ENCODE results near the gene SYF2.
A peak's percentile ranks its signal among the peaks of the same experiment; 100 is the strongest.
"Not testable (repeated sequence)": the region's sequence is repeated elsewhere in the genome, so short reads cannot be mapped to it uniquely, and the experiment has no call there.

The SYF2 gene

DNA sequence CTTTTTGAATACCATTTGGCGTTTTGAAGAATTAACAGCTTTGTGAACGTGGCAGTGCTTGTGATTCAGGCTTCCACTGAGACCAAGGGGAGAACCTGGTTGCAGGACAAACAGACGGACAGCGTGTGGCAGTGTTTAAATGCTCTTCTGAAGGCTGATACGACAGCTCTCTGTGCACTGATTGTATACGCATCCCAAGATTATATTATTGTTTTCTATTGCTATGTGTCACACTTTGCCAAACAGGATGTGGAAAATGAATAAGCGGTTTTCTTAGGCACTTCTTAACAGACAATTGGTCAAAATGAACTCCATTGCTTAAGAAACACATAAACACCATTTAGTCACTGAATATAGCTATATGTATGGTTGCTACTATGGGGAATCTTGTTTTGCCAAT, 27.5 kb upstream of the SYF2 start:
- H3K27me3 ChIP-seq (replicated peaks; ENCODE audit: control insufficient read depth, insufficient read depth, low read length); H3K9ac ChIP-seq (ENCODE audit: low read length); H3K36me3 ChIP-seq (ENCODE audit: control insufficient read depth, insufficient read depth, low read length, severe bottlenecking); H3K9me3 ChIP-seq (ENCODE audit: control insufficient read depth, low read length); H3K4me3 ChIP-seq (ENCODE audit: low read length); DNase-seq (ENCODE audit: low read depth): not testable (repeated sequence)
- peaks cover 11% of the 10 kb centered on the region for H3K4me1 ChIP-seq (ENCODE audit: control insufficient read depth, insufficient read depth, low read length)

DNA sequence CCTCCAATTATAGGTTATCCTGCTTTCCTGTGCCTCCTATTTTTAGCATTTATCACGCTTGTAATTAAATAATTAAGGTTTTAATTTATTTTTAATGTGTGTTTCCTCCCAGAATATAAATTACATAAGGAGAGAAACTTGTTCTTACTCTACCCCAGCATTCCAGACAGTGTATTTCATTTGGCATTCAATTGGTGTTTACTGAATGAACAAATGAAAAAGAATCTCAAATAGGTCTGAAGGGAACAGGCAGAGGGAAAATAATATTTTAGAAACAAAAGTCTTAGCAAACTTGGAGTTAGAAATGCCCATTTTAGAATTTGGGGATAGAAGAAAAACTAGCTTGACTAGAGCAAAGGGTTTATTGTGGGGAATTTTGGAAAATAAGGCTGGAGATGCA, 24.9 kb upstream of the SYF2 start:
- Histone ChIP-seq H3K9ac (ENCODE audit: low read length) (no peak overlapping the region), H3K27me3 (replicated peaks; ENCODE audit: control insufficient read depth, insufficient read depth, low read length) (no peaks in the 10 kb centered on the region), H3K4me1 (ENCODE audit: control insufficient read depth, insufficient read depth, low read length) (peaks cover 11% of the 10 kb centered on the region), H3K36me3 (ENCODE audit: control insufficient read depth, insufficient read depth, low read length, severe bottlenecking) (no peaks in the 10 kb centered on the region), H3K9me3 (ENCODE audit: control insufficient read depth, low read length) (no peaks in the 10 kb centered on the region), H3K4me3 (ENCODE audit: low read length) (no peak overlapping the region)
- peak; percentile 45 for DNase-seq (ENCODE audit: low read depth)

DNA sequence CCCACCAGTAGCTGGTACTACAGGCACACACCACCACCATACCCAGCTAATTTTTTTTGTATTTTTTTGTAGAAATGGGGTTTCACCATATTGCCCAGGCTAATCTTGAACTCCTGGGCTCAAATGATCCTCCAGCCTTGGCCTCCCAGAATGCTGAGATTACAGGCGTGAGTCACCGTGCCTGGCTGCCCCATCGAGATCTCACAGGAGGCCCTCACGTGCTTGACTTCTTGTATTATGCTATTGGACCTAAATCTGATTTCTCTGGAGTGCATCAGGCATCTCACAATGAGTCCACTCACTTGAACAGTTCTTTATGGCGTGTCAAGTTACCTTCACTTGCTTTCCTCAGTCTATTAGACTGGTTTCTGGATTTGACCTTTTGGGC, 24.3 kb upstream of the SYF2 start:
- no peak for DNase-seq (ENCODE audit: low read depth)
- Histone ChIP-seq H3K4me3 (ENCODE audit: low read length) (no peak overlapping the region), H3K9ac (ENCODE audit: low read length) (no peak overlapping the region)

DNA sequence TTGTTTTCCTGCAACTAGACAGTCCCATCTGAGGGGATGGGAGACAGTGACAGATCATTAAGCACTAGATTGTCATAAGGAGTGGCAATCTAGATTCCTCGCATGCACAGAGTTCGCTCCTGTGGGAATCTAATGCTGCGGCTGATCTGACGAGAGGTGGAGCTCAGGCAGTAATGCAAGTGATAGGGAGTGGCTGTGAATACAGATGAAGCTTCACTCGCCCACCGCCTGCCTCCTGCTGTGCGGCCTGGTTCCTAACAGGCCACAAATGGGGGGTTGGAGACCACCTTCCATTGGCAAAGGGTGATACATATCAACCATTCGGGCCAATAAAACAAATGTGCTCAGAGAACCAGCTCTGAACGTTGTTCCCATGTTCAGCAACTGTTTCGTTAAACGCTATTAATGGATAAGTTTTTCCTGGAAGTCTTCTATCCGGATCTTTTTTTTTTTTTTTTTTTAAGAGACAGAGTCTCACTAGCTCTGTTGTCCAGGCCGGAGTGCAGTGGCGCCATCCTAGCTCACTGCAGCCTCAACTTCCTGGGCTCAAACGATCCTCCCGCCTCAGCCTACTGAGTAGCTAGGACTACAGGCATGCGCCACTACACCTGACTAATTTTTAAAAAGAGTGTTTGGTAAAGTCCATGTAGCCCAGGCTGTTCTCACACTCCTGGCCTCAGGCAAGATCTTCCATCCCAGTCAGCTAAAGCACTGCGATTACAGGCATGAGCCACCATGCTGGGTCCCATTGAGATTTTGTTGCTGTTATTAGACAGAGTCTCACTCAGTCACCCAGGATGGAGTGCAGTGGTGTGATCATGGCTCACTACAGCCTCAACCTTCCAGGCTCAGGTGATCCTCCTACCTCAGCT, 23.6 kb upstream of the SYF2 start:
- no peak overlapping the region for H3K4me3 ChIP-seq (ENCODE audit: low read length)

More for the DNA sequence above, 24.3 kb upstream of the SYF2 start:
- Histone ChIP-seq H3K36me3 (ENCODE audit: control insufficient read depth, insufficient read depth, low read length, severe bottlenecking) (peaks cover 4% of the 10 kb centered on the region), H3K4me1 (ENCODE audit: control insufficient read depth, insufficient read depth, low read length) (peaks cover 11% of the 10 kb centered on the region), H3K27me3 (replicated peaks; ENCODE audit: control insufficient read depth, insufficient read depth, low read length) (no peaks in the 10 kb centered on the region), H3K9me3 (ENCODE audit: control insufficient read depth, low read length) (no peaks in the 10 kb centered on the region)

DNA sequence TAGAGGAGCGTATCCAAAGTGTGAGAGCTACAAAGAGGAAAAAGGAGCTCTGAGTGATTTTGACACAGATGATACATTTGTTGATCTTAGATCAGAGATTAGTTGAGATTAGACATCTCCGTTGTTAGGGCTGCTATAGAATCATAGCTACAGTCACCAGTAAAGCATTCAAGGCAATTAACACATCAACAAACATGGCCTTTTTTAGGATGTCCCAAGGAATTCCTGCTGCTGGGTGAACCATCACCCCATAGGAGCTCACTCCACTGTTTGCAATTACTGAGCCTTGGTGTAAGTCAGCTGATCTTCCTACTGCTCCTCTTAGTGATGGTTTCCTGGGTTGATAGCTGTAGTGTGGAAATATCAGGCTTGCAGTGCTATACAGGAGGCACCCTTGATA, 21.6 kb upstream of the SYF2 start:
- Histone ChIP-seq H3K36me3 (ENCODE audit: control insufficient read depth, insufficient read depth, low read length, severe bottlenecking) (peaks cover 4% of the 10 kb centered on the region), H3K9me3 (ENCODE audit: control insufficient read depth, low read length) (no peaks in the 10 kb centered on the region), H3K27me3 (replicated peaks; ENCODE audit: control insufficient read depth, insufficient read depth, low read length) (no peaks in the 10 kb centered on the region), H3K9ac (ENCODE audit: low read length) (no peak overlapping the region), H3K4me1 (ENCODE audit: control insufficient read depth, insufficient read depth, low read length) (peaks cover 6% of the 10 kb centered on the region), H3K4me3 (ENCODE audit: low read length) (no peak overlapping the region)
- DNase-seq (ENCODE audit: low read depth) = peak; percentile 29

More for the DNA sequence above, 23.6 kb upstream of the SYF2 start:
- Histone ChIP-seq H3K9me3 (ENCODE audit: control insufficient read depth, low read length) (no peaks in the 10 kb centered on the region), H3K9ac (ENCODE audit: low read length) (no peak overlapping the region), H3K36me3 (ENCODE audit: control insufficient read depth, insufficient read depth, low read length, severe bottlenecking) (peaks cover 4% of the 10 kb centered on the region), H3K4me1 (ENCODE audit: control insufficient read depth, insufficient read depth, low read length) (peaks cover 11% of the 10 kb centered on the region), H3K27me3 (replicated peaks; ENCODE audit: control insufficient read depth, insufficient read depth, low read length) (no peaks in the 10 kb centered on the region)
- DNase-seq (ENCODE audit: low read depth) = no peak

DNA sequence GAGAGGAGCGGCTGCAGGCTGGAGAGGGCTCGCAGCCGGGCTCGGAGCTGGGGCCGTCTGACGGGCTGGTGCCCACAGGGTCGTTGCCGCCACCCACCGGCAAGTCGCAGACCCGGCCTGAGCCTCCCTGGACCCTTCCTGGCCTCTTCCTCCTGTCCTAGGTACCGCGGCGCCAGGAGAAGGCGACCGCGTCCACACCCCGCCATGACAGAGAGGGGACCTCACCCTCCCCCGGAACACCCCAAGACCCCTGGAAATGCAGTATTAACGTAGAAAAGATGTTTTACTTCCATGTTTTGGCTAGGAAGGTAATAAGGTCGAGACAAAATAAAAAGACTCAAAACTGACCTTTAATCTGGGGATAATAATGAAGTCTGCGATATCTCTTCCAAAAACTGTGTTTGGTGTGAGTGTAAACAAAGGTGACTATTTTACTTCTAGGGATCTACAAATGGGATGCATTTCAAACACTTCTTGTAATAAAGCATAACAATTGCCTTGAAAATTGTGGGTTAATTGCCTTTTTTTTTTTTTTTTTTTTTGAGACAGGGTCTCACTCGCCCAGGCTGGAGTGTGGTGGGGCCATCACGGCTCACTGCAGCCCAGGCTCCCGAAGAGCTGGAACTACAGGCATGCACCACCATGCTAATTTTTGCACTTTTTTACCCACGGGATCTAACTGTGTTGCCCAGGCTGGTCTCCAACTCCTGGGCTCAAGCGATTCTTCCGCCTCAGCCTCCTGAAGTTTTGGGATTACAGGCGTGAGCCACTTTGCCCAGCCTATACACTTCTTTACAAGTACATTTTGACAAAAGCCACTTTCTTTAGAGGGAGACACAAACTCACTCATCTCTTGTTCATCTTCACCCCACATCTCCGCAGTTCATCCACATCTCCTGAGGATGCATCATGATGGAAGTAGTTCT, 15.8 kb upstream of the SYF2 start:
- Histone ChIP-seq H3K36me3 (ENCODE audit: control insufficient read depth, insufficient read depth, low read length, severe bottlenecking) (peaks cover 31% of the 10 kb centered on the region), H3K4me3 (ENCODE audit: low read length) (peak overlapping the region; percentile 94), H3K27me3 (replicated peaks; ENCODE audit: control insufficient read depth, insufficient read depth, low read length) (no peaks in the 10 kb centered on the region), H3K4me1 (ENCODE audit: control insufficient read depth, insufficient read depth, low read length) (peaks cover 23% of the 10 kb centered on the region), H3K9me3 (ENCODE audit: control insufficient read depth, low read length) (no peaks in the 10 kb centered on the region), H3K9ac (ENCODE audit: low read length) (peak overlapping the region; percentile 99)
- no peak for DNase-seq (ENCODE audit: low read depth)

DNA sequence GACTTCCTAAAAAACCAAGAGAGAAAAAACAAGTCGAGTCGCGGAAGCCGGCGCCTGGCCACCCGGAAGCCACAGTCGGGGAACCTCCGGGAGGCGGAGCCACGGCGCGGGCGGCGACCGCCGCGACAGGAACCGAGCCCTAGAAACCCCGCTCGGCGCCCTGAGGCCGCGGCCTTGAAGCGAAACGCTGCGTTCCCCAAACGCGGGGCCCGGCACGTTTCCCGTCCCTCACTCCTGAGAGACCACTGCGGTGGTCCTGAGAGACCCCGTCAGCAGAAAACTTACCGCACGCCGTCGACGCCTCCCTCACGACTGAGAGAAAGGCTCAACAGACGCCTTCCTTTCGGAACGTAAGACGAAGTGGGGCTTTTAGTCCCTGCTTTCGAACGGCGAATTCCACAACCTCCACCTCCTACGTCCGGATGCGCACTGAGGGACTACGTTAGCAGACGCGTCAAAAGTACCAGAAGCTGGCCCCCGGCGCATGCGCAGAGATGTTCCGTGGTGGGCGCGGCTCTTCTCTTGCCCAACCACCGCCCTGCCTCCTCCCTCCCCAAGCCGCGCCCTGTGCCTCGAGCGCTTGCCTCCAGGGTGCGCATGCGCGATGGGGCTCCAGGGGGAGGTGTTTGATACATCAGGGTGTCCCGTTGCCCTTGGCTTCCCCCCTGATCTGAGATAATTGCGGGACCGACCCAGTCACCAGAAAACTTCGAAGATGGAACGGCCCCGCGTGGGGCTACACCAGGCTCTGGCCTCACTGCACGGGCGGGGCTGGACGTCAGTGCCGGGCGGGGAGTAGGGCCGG, 14.9 kb upstream of the SYF2 start, which contains the start of gene RSRP1:
TSS of gene RSRP1 (minus strand) at position 431 of the 805 bp plus-strand sequence. CDS start 491 bp downstream, outside the sequence.
- Histone ChIP-seq H3K27me3 (replicated peaks; ENCODE audit: control insufficient read depth, insufficient read depth, low read length) (no peaks in the 10 kb centered on the region), H3K4me3 (ENCODE audit: low read length) (peak within 1 kb of the TSS; percentile 94), H3K9me3 (ENCODE audit: control insufficient read depth, low read length) (no peaks in the 10 kb centered on the region), H3K4me1 (ENCODE audit: control insufficient read depth, insufficient read depth, low read length) (peaks cover 23% of the 10 kb centered on the region), H3K36me3 (ENCODE audit: control insufficient read depth, insufficient read depth, low read length, severe bottlenecking) (peaks cover 40% of the 10 kb centered on the region), H3K9ac (ENCODE audit: low read length) (peak within 1 kb of the TSS; percentile 99)
- DNase-seq (ENCODE audit: low read depth) = peak; percentile 99

DNA sequence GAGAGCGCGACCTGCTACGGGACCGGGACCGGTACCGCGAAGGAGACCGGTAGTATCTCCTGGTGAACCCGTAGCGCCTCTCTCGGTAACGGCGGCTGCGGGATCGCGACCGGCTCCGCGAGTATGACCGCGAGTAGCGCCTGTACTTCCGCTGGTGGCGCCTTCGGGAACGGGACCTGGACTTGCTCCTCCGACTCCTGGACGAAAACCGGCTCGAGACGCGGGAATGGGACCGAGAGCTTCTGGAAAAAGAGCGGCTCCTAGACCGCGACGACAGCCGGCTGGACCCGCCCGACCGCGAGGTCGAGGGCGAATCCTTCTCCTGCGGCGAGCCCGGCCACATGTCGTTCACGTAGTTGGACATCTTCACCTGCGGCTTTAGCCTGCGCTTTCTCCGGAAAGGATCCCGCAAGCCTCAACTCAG, 14.3 kb upstream of the SYF2 start:
- Histone ChIP-seq H3K36me3 (ENCODE audit: control insufficient read depth, insufficient read depth, low read length, severe bottlenecking) (peaks cover 42% of the 10 kb centered on the region), H3K27me3 (replicated peaks; ENCODE audit: control insufficient read depth, insufficient read depth, low read length) (no peaks in the 10 kb centered on the region), H3K4me3 (ENCODE audit: low read length) (peak overlapping the region; percentile 94), H3K9me3 (ENCODE audit: control insufficient read depth, low read length) (no peaks in the 10 kb centered on the region), H3K4me1 (ENCODE audit: control insufficient read depth, insufficient read depth, low read length) (peaks cover 23% of the 10 kb centered on the region), H3K9ac (ENCODE audit: low read length) (peak overlapping the region; percentile 99)
- DNase-seq (ENCODE audit: low read depth) = peak; percentile 60

DNA sequence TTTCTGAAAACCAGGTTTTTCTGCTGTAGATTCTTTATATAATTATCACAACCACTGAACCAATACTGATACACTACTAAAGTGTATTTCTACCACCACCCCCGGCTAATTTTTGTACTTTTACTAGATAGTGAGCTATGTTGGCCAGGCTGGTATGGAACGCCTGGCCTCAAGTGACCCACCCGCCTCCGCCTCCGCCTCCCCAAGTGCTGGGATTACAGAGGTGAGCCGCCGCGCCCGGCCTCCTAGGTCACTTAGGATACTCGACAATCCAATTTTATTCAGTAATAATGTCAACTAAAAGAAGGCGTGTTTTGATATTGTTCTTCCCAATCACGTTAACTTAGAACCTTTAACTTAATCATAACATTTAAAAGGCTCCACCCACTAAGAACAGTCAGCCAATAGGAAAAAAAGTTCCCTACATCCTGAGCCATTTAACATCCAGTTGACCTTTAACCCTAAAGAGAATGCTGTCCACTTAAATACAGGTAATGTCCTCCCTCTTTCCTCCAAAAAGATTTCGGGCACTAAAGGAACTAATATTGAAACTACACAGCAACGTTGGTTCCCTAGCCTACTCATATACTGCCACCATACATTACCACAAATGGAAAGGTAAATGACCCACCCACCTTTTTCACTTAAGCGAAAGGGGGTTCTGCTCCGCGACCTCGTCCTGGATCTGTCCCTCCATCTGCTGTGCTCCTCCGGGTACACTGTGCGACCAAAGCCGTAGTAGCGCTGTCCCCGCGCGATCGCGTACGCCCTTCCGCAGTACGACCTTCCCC, 13.7 kb upstream of the SYF2 start:
- no peaks in the 10 kb centered on the region for H3K9me3 ChIP-seq (ENCODE audit: control insufficient read depth, low read length)
- peak overlapping the region; percentile 99 for H3K9ac ChIP-seq (ENCODE audit: low read length)
- peak overlapping the region; percentile 94 for H3K4me3 ChIP-seq (ENCODE audit: low read length)
- H3K27me3 ChIP-seq (replicated peaks; ENCODE audit: control insufficient read depth, insufficient read depth, low read length) = no peaks in the 10 kb centered on the region
- peaks cover 42% of the 10 kb centered on the region for H3K36me3 ChIP-seq (ENCODE audit: control insufficient read depth, insufficient read depth, low read length, severe bottlenecking)
- H3K4me1 ChIP-seq (ENCODE audit: control insufficient read depth, insufficient read depth, low read length) = peaks cover 23% of the 10 kb centered on the region
- DNase-seq (ENCODE audit: low read depth) = peak; percentile 48

DNA sequence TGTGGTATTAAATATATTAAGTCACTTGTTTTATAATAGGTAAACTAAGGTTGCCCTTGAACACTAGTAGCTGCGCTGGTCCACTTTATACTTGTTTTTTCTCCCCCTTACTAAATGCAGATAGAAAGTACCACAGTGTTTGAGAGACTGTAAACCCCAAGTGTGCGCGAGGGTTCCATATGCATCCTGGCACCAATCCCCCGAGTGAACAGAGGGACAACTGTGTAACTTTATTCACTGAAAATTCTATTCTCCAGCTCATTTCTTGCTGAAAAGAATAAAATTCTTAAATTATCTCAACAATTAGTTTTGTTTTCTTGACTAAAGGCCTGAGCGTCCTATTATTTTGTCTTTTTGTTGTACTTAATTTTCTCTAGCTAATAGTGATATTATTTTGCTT, 13.1 kb upstream of the SYF2 start:
- Histone ChIP-seq H3K4me3 (ENCODE audit: low read length) (peak overlapping the region; percentile 94), H3K36me3 (ENCODE audit: control insufficient read depth, insufficient read depth, low read length, severe bottlenecking) (peaks cover 47% of the 10 kb centered on the region)

More for the DNA sequence above, 13.1 kb upstream of the SYF2 start:
- H3K9me3 ChIP-seq (ENCODE audit: control insufficient read depth, low read length) = no peaks in the 10 kb centered on the region
- no peak for DNase-seq (ENCODE audit: low read depth)
- H3K4me1 ChIP-seq (ENCODE audit: control insufficient read depth, insufficient read depth, low read length) = peaks cover 29% of the 10 kb centered on the region
- H3K9ac ChIP-seq (ENCODE audit: low read length) = peak overlapping the region; percentile 99
- no peaks in the 10 kb centered on the region for H3K27me3 ChIP-seq (replicated peaks; ENCODE audit: control insufficient read depth, insufficient read depth, low read length)

Data from adipocyte (in vitro differentiated cells).